GM21367 (cell line): Measurements from ENCODE around the gene IFFO2.

Source experiments
- ATAC-seq: cut with Tn5 transposase; IDR thresholded peaks from one replicate; pipeline ENCODE4 v1.9.1; 2021; ENCODE audit not compliant: unreplicated experiment

The IFFO2 gene

DNA sequence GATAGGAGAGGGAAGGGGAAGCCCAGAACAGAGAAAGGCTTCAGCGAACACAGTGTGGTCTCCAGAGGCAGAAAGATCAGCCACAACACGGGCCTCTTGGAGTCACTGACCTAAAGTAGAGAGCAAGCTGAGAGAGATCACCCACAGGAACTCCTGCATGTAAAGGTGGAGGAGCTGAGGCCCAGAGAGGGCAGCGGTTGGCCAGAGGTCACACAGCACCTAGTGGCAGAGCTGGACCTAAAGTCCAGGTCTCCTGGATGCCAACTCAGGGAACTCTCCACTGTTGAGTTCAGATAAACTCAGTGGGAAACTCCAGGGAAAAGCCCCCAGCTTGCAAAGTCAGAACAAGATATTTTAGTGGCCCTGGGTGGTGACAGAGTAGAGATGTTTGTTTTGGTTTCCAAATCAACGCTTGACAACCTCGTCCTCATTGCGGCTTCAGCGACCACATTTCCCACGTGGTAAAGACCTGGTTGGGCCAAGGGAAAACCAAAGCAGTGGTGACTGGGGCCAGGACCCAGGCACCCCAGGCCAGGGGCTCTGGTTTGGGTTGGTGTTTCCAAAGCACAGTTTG lies 4.6 kb downstream of the IFFO2 start:
- no peak for ATAC-seq

DNA sequence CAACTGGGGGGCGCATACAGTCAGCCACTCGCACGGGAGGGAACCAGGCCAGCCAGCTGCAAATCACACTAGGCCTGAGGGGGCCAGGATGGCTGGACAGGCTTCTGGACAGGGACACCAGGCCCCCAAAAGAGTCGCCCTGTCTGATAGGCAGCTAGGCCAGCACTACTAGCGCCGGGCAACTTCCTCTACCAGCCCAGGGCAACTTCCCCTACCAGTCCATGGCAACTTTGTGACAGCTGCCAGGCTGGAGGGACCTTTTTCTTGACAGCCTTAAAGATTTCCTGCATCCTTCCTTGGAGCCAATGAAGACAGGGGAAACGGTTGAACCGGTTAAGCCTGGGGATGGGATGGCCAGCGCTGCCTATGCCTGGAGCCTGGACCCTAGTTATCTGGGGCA lies 5.1 kb downstream of the IFFO2 start:
- ATAC-seq = no peak

DNA sequence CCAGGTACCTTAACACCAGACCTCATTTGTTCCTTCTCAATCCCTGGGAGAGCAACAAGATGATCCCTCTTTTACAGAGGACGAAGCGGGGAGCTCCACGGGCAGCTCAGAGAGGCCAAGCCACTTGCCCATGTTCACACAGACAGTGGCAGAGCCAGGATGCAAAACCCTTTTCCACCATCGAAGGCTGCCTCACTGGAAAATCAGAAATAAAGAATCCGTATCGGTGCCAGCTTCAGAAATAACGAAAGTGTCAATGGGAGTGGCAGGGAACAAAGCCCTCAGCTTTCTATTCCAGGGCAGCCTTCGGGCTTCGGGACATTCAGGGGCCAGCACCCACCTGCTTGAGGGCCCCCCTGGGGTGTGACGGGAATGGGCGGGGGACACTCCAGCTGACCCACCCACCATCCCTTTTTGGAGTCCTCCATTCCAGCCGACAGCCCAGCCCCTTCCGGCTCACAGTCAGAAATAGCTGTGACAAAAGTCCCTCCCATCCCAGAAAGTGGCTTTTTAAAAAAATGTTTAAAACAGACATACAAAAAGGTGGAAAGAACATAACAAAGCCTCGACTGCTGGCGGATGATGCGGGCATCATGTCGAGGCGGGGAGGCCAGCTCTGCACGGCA lies 6.0 kb downstream of the IFFO2 start:
- ATAC-seq = no peak

DNA sequence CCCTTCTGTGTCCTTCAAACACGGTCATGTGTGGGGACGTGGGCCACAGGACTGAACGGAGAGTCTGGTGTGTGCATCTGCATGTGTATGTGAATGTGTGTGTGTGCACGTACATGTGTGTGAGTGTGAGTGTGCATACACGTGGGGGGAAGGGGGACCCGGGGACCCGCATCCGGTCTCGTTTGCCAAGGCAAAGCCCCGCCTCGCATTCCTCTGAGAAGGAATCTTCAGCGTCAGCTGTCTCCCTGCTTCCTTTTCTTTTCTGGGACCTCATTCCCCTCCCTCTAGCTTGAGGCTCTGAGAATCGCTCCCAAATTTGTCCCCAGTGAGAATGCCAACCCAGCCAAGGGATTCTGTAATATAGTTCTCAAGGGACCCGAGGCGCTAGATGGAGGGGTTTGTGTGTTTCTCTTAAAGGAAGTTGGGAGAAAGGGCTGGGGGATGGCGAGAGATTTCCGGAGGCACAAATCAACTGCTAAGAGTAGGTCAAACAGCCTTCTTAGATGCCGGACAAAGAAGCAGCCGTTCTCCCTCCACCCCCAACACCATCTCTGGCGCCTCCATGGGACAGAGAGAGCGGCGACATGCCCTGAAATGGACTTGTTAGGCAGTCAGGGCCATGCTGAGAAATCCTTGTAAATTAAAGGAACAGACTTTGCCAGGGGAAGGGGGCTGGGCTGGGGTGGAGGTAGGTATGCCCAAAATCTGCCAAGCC lies 6.6 kb downstream of the IFFO2 start:
- no peak for ATAC-seq

DNA sequence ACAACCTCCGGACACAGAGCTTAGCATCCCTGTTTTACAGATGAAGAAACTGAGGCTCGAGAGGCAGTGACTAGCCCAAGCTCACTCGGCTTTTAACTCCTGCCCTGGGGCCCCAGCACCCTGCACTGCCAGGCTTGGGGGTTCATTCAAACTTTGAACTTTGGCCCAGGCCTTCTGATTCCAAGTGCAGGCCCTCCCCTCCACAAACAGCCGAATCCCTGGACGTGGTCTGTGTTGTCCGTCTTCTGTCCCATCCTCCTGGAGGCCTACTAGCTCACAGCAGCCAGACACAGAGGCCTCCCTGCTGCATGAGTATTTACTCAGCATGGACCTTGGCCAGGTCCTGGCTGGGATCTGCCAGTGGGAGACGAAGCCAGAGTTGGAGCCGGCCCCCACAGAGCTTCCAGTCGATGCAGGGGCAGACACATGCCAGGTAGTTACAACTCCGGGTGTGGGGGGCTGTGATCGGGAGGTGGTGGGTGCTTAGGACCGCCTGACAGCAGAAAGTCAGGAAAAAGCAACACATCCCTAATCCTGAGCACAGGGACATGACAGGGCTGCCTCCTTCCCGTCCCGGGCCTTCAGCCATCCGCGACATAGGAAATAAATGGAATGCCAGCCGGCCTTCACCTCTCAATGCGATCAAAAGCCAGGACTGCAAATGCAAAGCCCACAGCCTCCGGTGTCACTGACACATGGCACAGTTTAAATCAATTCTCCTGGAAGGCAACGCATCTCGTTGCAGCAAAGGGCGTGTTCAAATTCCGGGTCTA lies 7.4 kb downstream of the IFFO2 start:
- no peak for ATAC-seq

DNA sequence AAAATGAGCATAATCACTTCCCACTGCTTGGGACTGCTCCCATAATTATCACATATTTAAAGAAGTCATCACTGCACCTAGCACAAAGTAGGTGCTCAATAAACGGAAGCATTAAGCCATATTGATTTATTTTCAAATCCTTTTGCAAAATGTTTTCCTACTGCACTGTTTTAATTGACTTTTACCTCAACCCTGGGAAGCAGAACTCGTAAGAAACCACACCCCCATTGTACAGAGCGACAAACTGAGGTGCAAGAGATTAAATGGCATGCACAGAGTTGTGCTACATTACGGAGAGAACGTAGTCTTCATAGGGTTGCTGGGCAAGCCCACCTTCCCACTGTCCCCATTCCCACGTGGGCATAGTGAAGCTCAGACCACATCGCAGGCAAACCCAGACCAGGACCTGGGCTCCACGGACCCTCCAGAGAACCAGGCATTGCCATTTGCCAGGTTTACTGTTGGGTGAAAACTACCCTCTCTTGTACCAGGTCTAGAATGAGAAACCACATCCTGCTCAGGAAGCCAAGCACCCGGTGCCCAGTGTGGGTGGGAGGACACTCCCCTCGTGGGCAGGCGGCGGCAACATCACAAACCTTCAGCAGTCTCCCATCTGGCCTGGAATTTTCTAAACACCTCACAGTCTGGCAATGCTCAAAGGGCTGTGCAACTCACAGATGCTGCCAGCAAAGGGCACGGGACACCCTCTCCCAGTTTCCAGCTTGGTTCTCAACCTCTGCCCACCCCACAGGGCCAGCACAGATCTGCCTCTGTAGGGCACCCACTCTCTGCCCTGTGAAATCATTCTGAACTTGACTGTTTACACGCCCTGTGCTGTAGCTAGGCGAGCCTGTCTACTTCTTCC lies 8.2 kb downstream of the IFFO2 start:
- ATAC-seq = no peak

DNA sequence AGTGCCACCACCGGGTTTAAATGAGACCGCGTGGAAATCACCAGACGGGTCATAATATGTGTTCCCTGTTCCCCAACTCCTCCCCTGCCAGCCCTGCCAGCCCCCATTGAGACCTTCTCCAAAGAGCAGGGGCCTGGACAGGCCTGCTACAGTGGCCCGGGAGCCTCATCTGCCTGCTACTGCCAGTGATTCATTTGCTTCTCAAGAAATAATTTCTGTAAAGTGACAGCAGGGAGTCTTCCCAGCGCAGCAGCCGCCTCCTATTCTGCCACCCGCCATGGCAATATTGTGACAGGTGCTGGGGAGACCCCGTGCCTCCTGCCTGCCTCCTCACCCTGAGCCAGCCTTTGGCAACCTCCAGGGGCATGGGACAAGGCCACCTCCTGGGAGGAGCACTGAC lies 8.9 kb downstream of the IFFO2 start:
- ATAC-seq = no peak

DNA sequence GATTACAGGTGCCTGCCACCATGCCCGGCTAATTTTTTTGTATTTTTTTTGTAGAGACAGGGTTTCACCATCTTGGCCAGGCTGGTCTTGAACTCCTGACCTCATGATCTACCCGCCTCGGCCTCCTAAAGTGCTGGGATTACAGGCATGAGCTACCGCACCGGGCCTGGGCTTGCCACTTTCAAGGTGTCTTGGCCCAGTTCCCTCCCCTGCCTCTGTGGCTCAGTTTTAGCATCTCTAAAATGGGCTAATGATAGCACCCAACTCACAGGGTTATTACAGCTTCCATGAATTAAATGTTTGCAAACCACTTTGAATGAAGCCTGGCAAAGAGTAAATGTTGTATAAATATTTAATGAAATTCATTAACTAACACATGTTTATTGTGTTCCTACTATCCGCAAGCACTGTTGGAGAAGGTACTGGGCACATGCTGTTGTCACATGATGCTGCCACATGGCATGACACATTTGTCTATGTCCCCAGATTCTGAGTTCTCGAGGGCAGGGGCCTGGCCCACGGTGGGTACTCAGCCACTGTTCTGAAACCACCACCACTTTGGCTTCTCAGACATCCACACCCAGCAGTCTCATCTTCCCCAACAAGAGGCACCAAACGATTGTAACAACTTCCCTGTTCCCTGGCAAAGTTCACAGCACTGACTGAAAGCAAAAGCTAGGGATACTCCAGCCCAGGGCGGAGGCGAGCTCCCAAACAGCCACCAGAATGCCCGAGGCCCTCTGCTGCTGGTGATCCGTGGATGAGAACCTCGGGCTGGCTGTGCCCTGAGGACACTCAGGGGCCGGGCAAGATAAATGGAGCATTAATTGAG lies 9.7 kb downstream of the IFFO2 start:
- no peak for ATAC-seq

DNA sequence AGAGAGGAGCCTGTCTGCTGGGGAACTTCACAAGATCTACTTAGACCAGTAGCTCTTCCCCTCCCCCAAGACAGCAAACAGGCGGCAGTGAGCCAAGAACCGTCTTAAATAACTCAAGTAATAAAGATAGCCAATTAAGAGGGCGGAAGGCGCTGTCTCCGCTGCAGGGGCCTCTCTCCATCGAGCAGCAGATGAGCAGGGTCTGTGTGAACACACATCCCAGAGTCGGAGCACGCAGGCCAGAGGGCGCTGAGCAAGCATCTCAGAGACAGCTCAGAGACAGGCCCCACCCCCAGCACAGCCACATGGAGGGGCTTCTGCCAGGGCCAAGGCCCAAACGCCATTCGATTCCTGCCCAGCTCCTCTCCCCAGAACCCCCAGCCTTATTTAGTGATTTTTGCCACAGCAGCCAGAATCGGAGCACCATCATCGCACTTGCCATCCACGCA lies 11.1 kb downstream of the IFFO2 start:
- no peak for ATAC-seq

DNA sequence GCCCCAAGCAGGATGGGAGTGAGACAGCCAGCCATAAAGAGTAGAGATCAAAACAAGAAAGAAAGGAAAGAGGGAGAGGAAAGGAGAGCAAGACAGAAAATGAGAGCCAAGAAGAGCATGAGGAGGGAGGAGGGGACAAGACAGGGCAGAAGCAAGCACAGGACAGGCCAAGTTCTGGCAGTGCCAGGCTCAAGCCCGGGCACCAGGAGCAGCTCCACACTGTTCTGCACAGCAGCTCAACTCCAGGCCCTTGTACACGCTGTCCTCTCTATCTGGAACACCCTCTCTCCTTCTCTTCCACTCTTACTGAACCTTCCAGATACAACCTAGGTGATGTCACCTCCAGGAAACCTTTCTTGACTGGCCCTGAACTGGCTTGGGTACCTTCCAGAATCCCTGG lies 11.7 kb downstream of the IFFO2 start:
- no peak for ATAC-seq

DNA sequence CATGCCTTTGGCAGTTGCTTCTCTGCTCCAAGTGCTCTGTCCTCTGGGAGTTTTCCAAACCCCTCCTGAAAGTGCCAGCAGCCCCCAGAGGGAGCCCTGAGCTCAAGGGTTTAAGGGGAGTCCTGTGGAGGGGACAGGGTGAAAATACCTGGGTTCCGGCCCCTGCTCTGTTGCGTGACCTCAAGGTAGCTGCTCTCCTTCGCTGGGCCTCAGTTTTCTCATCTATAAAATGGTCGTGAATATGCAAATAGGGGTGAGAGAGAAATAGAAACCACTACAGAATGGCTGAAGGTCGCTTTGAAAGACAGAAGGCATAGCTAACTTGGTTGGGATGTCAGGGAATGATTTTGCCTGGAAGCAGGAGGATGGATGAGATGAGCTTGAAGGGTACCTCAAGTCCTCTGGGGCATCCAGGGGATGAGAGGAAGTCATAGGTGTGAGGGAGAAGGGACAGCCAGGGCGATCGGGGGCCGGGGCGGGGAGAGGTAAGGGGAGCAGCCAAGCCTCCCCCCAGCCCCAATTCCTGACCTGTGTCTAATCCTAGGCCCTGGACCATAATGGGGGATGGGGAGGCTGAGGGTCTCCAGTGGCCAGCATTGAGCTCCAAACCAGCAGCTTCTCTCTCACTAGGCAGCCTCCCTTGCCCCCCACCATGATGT lies 12.4 kb downstream of the IFFO2 start:
- ATAC-seq = no peak

DNA sequence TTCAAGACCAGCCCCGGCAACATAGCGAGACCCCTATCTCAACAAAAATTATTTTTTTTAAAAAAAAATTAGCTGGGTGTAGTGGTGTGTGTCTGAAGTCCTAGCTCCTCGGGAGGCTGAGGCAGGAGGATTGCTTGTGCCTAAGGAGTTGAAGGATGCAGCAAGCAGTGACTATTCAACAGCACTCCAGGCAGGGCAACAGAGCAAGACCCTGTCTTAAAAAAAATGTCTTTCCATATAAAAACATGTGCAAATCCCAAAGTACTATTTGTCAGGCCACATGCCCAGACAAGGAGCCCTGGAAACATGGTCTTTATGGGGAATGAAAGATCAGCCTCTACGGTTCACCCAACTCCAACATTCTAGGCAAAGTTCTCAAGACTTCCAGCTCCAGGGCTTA lies 13.3 kb downstream of the IFFO2 start:
- no peak for ATAC-seq

DNA sequence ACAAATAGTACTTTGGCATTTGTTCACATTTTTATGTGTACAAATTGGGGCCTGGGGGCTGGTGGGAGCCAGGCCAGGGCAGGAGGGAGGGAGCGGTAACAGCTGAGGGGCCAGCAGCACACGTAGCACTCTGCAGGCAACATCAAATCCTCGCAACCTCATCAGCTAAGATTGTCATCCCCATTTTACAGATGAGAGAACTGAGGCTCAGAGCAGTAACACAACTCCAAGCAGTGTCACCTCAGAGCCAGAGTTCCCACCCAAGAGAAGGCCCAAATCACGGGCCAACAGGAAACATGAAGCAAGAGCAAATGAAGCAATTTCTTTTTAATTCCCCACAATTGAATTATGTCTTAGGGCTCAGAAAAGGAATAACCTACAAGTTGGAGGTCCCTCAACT lies 14.1 kb downstream of the IFFO2 start:
- no peak for ATAC-seq

DNA sequence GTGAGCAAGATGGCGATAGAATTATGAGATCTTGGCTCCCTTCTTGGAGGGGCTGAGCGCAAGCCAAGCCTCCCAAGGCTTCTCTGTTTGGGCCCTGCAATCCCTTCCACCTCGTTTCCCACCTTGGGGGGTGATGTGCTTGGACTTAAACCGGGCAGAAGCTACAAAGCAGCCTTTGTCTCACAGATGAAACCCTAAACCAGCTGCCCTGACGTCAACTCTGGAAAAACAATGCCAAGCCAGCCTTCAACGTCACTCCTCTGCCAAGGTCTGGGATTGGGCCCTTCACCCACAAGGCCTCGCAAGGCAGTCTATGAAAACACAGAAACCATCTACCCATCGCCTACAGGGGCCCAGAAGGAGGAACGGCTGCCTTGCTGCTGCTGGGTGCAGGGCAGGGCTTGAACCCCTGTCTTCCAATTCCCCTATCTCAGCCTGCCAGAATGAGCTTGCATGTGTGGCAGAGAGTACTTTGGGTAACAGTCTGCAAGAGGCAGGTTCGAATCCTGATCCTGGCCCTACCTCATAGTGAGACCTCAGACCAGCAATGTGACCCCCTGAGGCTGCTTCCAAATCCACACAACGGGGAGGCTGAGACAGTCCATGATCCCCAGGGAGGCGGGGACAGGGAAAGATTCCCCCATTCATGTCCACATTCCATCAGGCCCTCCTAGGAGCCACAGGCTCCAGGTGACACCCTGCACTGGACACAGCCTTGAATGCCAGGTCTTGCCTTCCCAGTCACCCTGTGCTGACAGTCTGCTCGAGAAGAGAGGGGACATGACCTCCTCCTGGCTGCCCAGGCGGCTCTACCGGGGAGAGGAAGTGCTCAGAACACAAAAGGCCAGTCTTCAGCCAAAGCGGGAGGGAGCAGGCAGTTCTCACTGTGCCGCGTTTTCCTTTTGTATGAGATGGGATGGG lies 15.0 kb downstream of the IFFO2 start:
- no peak for ATAC-seq

DNA sequence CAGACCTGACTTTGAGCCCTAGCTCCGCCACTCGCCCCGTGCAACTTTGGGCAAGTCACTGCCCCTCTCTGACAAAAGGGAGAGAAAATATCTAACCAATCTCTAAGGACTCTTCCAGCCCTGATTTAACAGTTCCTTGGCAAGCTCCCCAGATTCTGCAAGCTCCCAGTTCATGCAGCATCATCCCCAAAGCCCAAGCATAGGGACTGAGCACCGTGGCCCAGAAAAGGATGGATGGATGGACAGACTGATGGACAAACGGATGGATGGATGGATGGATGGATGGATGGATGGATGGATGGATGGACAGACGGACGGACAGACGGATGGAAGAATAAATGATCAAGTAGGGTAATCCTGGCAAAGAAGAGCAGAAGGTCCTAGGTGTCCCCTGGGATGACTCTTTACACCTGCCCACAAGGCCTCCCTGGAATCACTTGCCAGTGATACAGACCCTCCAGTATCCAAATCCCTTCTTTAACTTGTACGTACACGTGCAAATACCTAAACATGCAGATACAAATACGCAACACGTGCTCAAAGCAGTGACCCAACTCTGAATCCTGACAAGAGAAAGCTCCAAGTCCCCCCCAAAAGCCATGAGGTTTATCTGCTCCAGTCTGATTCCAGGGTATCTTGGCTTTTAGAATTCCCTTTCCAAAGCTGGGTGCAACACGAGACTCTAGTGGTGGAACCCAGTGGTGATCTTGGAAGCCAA lies 16.0 kb downstream of the IFFO2 start:
- no peak for ATAC-seq

DNA sequence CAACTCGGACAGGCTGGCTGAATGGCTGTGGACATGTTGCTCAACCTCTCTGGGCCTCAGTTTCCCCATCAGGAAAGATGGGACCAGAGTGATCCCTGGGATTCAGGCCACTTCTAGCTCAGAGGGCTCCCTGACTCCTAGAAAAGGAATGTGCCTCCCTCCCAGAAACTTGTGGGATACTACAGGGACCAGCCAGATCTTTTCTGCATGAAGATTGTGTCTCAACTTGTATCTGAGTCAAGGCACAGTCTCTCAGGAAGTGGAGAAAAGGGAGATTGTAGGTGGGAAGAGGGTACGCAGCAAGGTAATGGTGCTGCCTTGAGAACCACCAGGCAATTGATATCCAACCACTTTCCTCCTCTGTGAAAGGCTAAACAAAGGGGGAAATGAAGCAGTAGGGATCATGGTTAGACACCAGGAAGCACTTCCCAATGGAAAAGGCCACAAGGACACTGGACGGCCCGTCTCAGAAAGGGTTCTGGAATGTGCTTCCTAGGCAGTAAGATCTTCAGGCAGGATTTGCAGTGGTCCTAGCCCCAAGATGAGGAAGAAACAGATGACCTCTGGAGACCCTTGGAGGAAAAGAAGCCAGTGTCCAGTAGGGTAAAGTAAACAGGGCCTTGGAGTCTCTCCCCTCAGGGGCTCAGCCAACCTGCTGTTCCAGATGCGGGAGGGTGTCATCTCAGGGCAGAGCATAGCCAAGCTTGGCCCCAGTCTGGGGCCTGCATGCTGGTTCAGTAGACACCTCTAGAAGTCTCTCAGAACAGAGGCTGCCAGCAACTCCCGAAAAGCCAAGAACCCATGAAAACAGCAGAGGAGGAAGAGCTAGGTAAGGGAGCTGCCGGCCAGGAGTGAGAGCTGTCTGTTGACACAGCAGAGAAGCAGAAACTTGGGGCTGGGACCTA lies 16.8 kb downstream of the IFFO2 start:
- ATAC-seq = no peak

DNA sequence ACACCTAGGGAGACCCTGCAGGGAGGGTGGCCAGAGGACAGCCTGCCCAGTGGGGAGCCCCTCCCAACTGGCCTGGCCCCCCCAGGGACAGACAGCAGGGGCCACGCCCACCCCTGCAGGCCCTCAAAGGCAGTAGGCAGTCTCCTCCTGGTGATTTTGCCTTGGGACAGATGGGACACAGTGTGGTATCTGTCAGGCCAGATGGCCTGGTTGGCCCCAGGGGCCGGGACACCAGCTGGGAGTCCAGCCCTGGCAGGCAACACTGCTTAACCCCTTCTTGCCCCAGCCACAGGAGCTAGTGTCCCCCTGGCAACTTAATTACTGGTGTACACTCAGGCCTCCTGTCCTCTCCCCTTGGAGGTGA lies 17.8 kb downstream of the IFFO2 start:
- ATAC-seq = no peak
